Measurements from ENCODE around the gene NISCH. TPM values are rescaled to one million over a fixed set of nuclear protein-coding genes. Genes with fewer than 3 reads are reported as not detected.

NISCH gene
- total RNA-seq, 3 donors from 2014 or later (not counting 1 experiment from before 2014, with no cell fraction given): 162 to 191 (median 175) TPM

GRCh38 chr3:52484680-52485461, 29.5 kb downstream of the NISCH start:
- Mint-ChIP-seq H3K27me3 (ENCODE audit: low read depth in 2 of 2) (no peaks in the 10 kb centered on the region), H3K36me3 (no peaks in the 10 kb centered on the region), H3K4me3 (no peak overlapping the region), H3K4me1 (peaks cover 0 to 4% of the 10 kb centered on the region in 2 donors), H3K9me3 (no peaks in the 10 kb centered on the region), H3K27ac (peak overlapping the region in 1 of 2 donors; percentile 51)
- ATAC-seq (no peak), DNase-seq (no peak)
- TF ChIP-seq CTCF (IDR thresholded peaks at IDR 0.05): no peak
- no peaks in the 10 kb centered on the region for H3K4me1 ChIP-seq (ENCODE audit: control insufficient read depth, insufficient read depth, low read length)
- WGBS (ENCODE audit: insufficient coverage): 80% methylated on average over 8 of the region's 10 CpGs
- peaks cover 62% of the 10 kb centered on the region for H3K36me3 ChIP-seq (ENCODE audit: control insufficient read depth, insufficient read depth, low read length)
- no peaks in the 10 kb centered on the region for H3K27me3 ChIP-seq (ENCODE audit: control insufficient read depth, insufficient read depth, low read length)
- intact Hi-C loops (cut with micrococcal nuclease): no loop called here
- H3K27ac ChIP-seq (ENCODE audit: low read length): no peak overlapping the region
- H3K4me3 ChIP-seq (ENCODE audit: low read length): no peak overlapping the region
- no peaks in the 10 kb centered on the region for H3K9me3 ChIP-seq (ENCODE audit: control insufficient read depth, insufficient read depth, low read length)

GRCh38 chr3:52487050-52487787, 31.8 kb downstream of the NISCH start:
- Histone ChIP-seq H3K27me3 (ENCODE audit: control insufficient read depth, insufficient read depth, low read length) (no peaks in the 10 kb centered on the region), H3K9me3 (ENCODE audit: control insufficient read depth, insufficient read depth, low read length) (no peaks in the 10 kb centered on the region), H3K36me3 (ENCODE audit: control insufficient read depth, insufficient read depth, low read length) (peaks cover 63% of the 10 kb centered on the region), H3K4me3 (ENCODE audit: low read length) (no peak overlapping the region), H3K27ac (ENCODE audit: low read length) (no peak overlapping the region), H3K4me1 (ENCODE audit: control insufficient read depth, insufficient read depth, low read length) (peaks cover 12% of the 10 kb centered on the region)
- H3K4me3 Mint-ChIP-seq: no peak overlapping the region
- peaks cover 0 to 4% of the 10 kb centered on the region in 2 donors for H3K4me1 Mint-ChIP-seq
- H3K9me3 Mint-ChIP-seq: no peaks in the 10 kb centered on the region
- intact Hi-C loops (cut with micrococcal nuclease): no loop called here
- peak overlapping the region in 1 of 2 donors; percentile 38 for H3K27ac Mint-ChIP-seq
- no peak for ATAC-seq
- H3K36me3 Mint-ChIP-seq: no peaks in the 10 kb centered on the region
- H3K27me3 Mint-ChIP-seq (ENCODE audit: low read depth in 2 of 2): no peaks in the 10 kb centered on the region
- DNase-seq: no peak
- 95% methylated on average over 31 of the region's 31 CpGs for WGBS (ENCODE audit: insufficient coverage)
- no peak for TF ChIP-seq CTCF (IDR thresholded peaks at IDR 0.05)

- WGBS (ENCODE audit: insufficient coverage): 97% methylated on average over 58 of the region's 59 CpGs
- no peak overlapping the region for H3K27ac ChIP-seq (ENCODE audit: low read length)
- Mint-ChIP-seq H3K4me3 (no peak overlapping the region), H3K27ac (peak overlapping the region in 1 of 2 donors; percentile 38), H3K27me3 (ENCODE audit: low read depth in 2 of 2) (no peaks in the 10 kb centered on the region), H3K36me3 (no peaks in the 10 kb centered on the region), H3K9me3 (no peaks in the 10 kb centered on the region), H3K4me1 (no peaks in the 10 kb centered on the region)
- H3K36me3 ChIP-seq (ENCODE audit: control insufficient read depth, insufficient read depth, low read length): peaks cover 64% of the 10 kb centered on the region
- H3K27me3 ChIP-seq (ENCODE audit: control insufficient read depth, insufficient read depth, low read length): no peaks in the 10 kb centered on the region
- H3K4me1 ChIP-seq (ENCODE audit: control insufficient read depth, insufficient read depth, low read length): peaks cover 12% of the 10 kb centered on the region
- DNase-seq: no peak
- no peaks in the 10 kb centered on the region for H3K9me3 ChIP-seq (ENCODE audit: control insufficient read depth, insufficient read depth, low read length)
- TF ChIP-seq CTCF (IDR thresholded peaks at IDR 0.05): no peak
- intact Hi-C loops (cut with micrococcal nuclease): no loop called here
- H3K4me3 ChIP-seq (ENCODE audit: low read length): no peak overlapping the region
- ATAC-seq: no peak
Measured at GRCh38 chr3:52487788-52488691, 32.6 kb downstream of the NISCH start.

All from natural killer cell (primary cell).